ENCODE results near the gene PPP1R1C. TPM values are rescaled to one million over a fixed set of nuclear protein-coding genes. Genes with fewer than 3 reads are reported as not detected.
A peak's percentile ranks its signal among the peaks of the same experiment; 100 is the strongest.

Gene PPP1R1C
- total RNA-seq, 4 donors from 2014 or later = 1.1 to 27.4 TPM; not detected in 2

GRCh38 chr2:182117196-182117595, 131.5 kb downstream of the PPP1R1C start:
- no peak overlapping the region for H3K27ac ChIP-seq
- H3K36me3 ChIP-seq = no peaks in the 10 kb centered on the region
- TF ChIP-seq POLR2A (IDR thresholded peaks at IDR 0.05) (no peak), CTCF (IDR thresholded peaks at IDR 0.05) (no peak)

GRCh38 chr2:182128821-182129707, 143.4 kb downstream of the PPP1R1C start:
- Histone ChIP-seq H3K9me3 (no peaks in the 10 kb centered on the region), H3K27me3 (no peaks in the 10 kb centered on the region), H3K36me3 (no peaks in the 10 kb centered on the region), H3K27ac (peak overlapping the region in 1 of 2 donors; percentile 30), H3K4me1 (no peaks in the 10 kb centered on the region), H3K4me3 (no peak overlapping the region)
- intact Hi-C loops (cut with DNase I; ENCODE audit: low total_unique reads) = no loop called here
- no peak for DNase-seq
- TF ChIP-seq CTCF (IDR thresholded peaks at IDR 0.05) (no peak), POLR2A (IDR thresholded peaks at IDR 0.05) (no peak)

More at GRCh38 chr2:182117196-182117595, 131.5 kb downstream of the PPP1R1C start:
- no peak overlapping the region for H3K4me3 ChIP-seq
- intact Hi-C loops (cut with DNase I; ENCODE audit: low total_unique reads) = no loop called here
- H3K9me3 ChIP-seq = no peaks in the 10 kb centered on the region
- no peak for DNase-seq
- no peaks in the 10 kb centered on the region for H3K27me3 ChIP-seq
- H3K4me1 ChIP-seq = no peaks in the 10 kb centered on the region

GRCh38 chr2:182132605-182133004, 147.0 kb downstream of the PPP1R1C start:
- Histone ChIP-seq H3K4me3 (no peak overlapping the region), H3K36me3 (no peaks in the 10 kb centered on the region), H3K27me3 (no peaks in the 10 kb centered on the region), H3K9me3 (no peaks in the 10 kb centered on the region), H3K4me1 (no peaks in the 10 kb centered on the region), H3K27ac (no peak overlapping the region)
- no peak for DNase-seq
- TF ChIP-seq POLR2A (IDR thresholded peaks at IDR 0.05) = no peak
- no peak for TF ChIP-seq CTCF (IDR thresholded peaks at IDR 0.05)
- intact Hi-C loops (cut with DNase I; ENCODE audit: low total_unique reads) = no loop called here

GRCh38 chr2:182133195-182133891, 147.7 kb downstream of the PPP1R1C start:
- TF ChIP-seq CTCF (IDR thresholded peaks at IDR 0.05) = no peak
- TF ChIP-seq POLR2A (IDR thresholded peaks at IDR 0.05) = no peak
- no peak for DNase-seq
- Histone ChIP-seq H3K4me1 (no peaks in the 10 kb centered on the region), H3K4me3 (no peak overlapping the region), H3K27me3 (no peaks in the 10 kb centered on the region), H3K9me3 (no peaks in the 10 kb centered on the region), H3K27ac (no peak overlapping the region), H3K36me3 (no peaks in the 10 kb centered on the region)
- intact Hi-C loops (cut with DNase I; ENCODE audit: low total_unique reads) = no loop called here

GRCh38 chr2:182134201-182134600, 148.5 kb downstream of the PPP1R1C start:
- Histone ChIP-seq H3K36me3 (no peaks in the 10 kb centered on the region), H3K27ac (no peak overlapping the region), H3K27me3 (no peaks in the 10 kb centered on the region), H3K4me1 (no peaks in the 10 kb centered on the region), H3K4me3 (no peak overlapping the region), H3K9me3 (no peaks in the 10 kb centered on the region)
- intact Hi-C loops (cut with DNase I; ENCODE audit: low total_unique reads) = no loop called here
- no peak for DNase-seq
- TF ChIP-seq CTCF (IDR thresholded peaks at IDR 0.05) (no peak), POLR2A (IDR thresholded peaks at IDR 0.05) (no peak)

All from uterus (tissue), 4 donors.